SU-DHL-6 (cell line): ENCODE data around the gene CDH10.

Experiments used
- H2AFZ ChIP-seq: fragments of 200-600 bp; sonication (generic); 2 replicates; pipeline ENCODE4 v1.6.1; 2014; ENCODE audit warnings: low read depth, mild to moderate bottlenecking, moderate library complexity, mixed read lengths, antibody characterized with exemption, low read length; ENCODE audit not compliant: severe bottlenecking
- H3F3A ChIP-seq: fragments of 200-600 bp; shearing (Covaris generic); 2 replicates; pipeline ENCODE4 v1.6.0; 2016; ENCODE audit warnings: antibody characterized with exemption, mild to moderate bottlenecking; ENCODE audit not compliant: insufficient read depth
- H3K27ac ChIP-seq: fragments of 200-600 bp; sonication (generic); 2 replicates; pipeline ENCODE4 v1.5.1; 2016; ENCODE audit warnings: low read depth, mild to moderate bottlenecking, low read length, moderate library complexity, mixed read lengths
- H3K27me3 ChIP-seq: fragments of 200-600 bp; sonication (generic), shearing (Covaris generic); 2 replicates; pipeline ENCODE4 v1.6.0; 2014; ENCODE audit warnings: mild to moderate bottlenecking, low read length
- H3K36me3 ChIP-seq: fragments of 200-600 bp; sonication (generic); 2 replicates; pipeline ENCODE4 v1.6.1; 2014; ENCODE audit warnings: mild to moderate bottlenecking, low read length, mixed read lengths
- H3K4me2 ChIP-seq: fragments of 300-600, 200-600 bp; shearing (Covaris generic), sonication (generic); 2 replicates; pipeline ENCODE4 v1.6.0; 2014; ENCODE audit warnings: low read length, low read depth, mild to moderate bottlenecking; ENCODE audit not compliant: poor library complexity, severe bottlenecking
- H3K4me3 ChIP-seq: fragments of 200-600 bp; sonication (generic); 2 replicates; pipeline ENCODE4 v1.5.1; 2014; ENCODE audit warnings: antibody characterized with exemption, low read length, mild to moderate bottlenecking, mixed read lengths; ENCODE audit not compliant: insufficient read depth, poor library complexity, severe bottlenecking
- H3K79me2 ChIP-seq: fragments of 200-600 bp; sonication (generic); 2 replicates; pipeline ENCODE4 v1.6.1; 2014; ENCODE audit warnings: mild to moderate bottlenecking, low read length, moderate library complexity; ENCODE audit not compliant: insufficient read depth
- H3K9ac ChIP-seq: fragments of 200-600 bp; sonication (generic); 2 replicates; pipeline ENCODE4 v1.7.0; 2014; ENCODE audit warnings: mild to moderate bottlenecking, low read length
- H3K9me2 ChIP-seq: fragments of 200-600 bp; sonication (generic); replicated peaks from 2 replicates; pipeline ENCODE4 v1.6.1; 2014; ENCODE audit warnings: low read length; ENCODE audit not compliant: insufficient read depth
- H3K9me3 ChIP-seq: fragments of 200-600 bp; sonication (generic); 2 replicates; pipeline ENCODE4 v1.6.1; 2014; ENCODE audit warnings: low read length, mixed read lengths; ENCODE audit not compliant: insufficient read depth
- H4K20me1 ChIP-seq: fragments of 200-600 bp; sonication (generic); 2 replicates; pipeline ENCODE4 v1.6.1; 2014; ENCODE audit warnings: low read depth, mild to moderate bottlenecking, antibody characterized with exemption, low read length, moderate library complexity, mixed read lengths
- EZH2phosphoT487 ChIP-seq: fragments of 200-600 bp; sonication (generic), shearing (Covaris generic); conservative IDR thresholded peaks from 2 replicates; pipeline ENCODE4 v1.6.1; 2018; ENCODE audit warnings: mild to moderate bottlenecking, antibody characterized with exemption, low read length, moderate library complexity, mixed read lengths
- TF ChIP-seq, protein P1 (sequence below): fragments of 200-600 bp; sonication (generic); IDR thresholded peaks from one replicate; pipeline ENCODE4 v1.5.1; 2017; ENCODE audit warnings: antibody characterized with exemption, mild to moderate bottlenecking, low read length, moderate library complexity; ENCODE audit not compliant: insufficient read depth, poor library complexity, severe bottlenecking

The CDH10 gene

GRCh38 chr5:24512423-24512822 is 132.4 kb downstream of the CDH10 start:
- Histone ChIP-seq H3K9me3 (no peaks in the 10 kb centered on the region), H3K9me2 (no peaks in the 10 kb centered on the region), H3K27me3 (no peaks in the 10 kb centered on the region), H3K79me2 (no peaks in the 10 kb centered on the region), H3K4me2 (no peak overlapping the region), H3K9ac (no peak overlapping the region), H3K4me3 (no peak overlapping the region), H3K36me3 (no peaks in the 10 kb centered on the region), H4K20me1 (no peaks in the 10 kb centered on the region), H2AFZ (no peak overlapping the region), H3F3A (no peaks in the 10 kb centered on the region), H3K27ac (no peak overlapping the region)
- TF ChIP-seq EZH2phosphoT487, result no peak
- TF ChIP-seq, protein P1, sequence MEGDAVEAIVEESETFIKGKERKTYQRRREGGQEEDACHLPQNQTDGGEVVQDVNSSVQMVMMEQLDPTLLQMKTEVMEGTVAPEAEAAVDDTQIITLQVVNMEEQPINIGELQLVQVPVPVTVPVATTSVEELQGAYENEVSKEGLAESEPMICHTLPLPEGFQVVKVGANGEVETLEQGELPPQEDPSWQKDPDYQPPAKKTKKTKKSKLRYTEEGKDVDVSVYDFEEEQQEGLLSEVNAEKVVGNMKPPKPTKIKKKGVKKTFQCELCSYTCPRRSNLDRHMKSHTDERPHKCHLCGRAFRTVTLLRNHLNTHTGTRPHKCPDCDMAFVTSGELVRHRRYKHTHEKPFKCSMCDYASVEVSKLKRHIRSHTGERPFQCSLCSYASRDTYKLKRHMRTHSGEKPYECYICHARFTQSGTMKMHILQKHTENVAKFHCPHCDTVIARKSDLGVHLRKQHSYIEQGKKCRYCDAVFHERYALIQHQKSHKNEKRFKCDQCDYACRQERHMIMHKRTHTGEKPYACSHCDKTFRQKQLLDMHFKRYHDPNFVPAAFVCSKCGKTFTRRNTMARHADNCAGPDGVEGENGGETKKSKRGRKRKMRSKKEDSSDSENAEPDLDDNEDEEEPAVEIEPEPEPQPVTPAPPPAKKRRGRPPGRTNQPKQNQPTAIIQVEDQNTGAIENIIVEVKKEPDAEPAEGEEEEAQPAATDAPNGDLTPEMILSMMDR, result no peak

DNA sequence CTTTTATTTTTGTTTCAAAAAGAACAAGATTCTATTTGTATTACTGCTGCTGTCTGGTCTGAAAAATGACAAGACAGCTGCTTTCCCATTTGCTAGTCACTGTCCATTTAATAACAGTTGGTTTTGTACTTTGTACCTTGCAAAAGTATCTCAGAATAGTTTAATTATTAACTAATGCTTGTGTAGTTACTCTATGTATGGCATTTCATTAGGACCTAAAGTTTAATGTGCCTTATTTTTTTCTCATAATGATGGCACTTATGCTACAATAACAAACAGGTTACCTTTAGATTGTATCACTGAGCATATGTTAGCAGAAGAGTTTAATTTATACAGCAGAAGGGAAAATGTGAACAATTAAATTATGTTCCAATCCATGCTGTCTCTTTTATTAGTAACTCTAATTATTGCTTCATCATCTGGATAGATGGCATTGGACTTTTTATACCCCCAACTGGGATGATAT is 134.2 kb downstream of the CDH10 start:
- Histone ChIP-seq H3K27me3 (no peaks in the 10 kb centered on the region), H3F3A (no peaks in the 10 kb centered on the region), H2AFZ (no peak overlapping the region), H3K27ac (no peak overlapping the region), H3K4me3 (no peak overlapping the region), H3K9me3 (no peaks in the 10 kb centered on the region), H3K36me3 (no peaks in the 10 kb centered on the region), H3K9me2 (no peaks in the 10 kb centered on the region), H3K4me2 (no peak overlapping the region), H4K20me1 (no peaks in the 10 kb centered on the region), H3K9ac (no peak overlapping the region), H3K79me2 (no peaks in the 10 kb centered on the region)
- TF ChIP-seq, protein P1, result no peak
- no peak for TF ChIP-seq EZH2phosphoT487

- no peaks in the 10 kb centered on the region for H3K27me3 ChIP-seq
- H3K27ac ChIP-seq, result no peak overlapping the region
- no peaks in the 10 kb centered on the region for H4K20me1 ChIP-seq
- H3K9me2 ChIP-seq, result no peaks in the 10 kb centered on the region
- H3F3A ChIP-seq, result no peaks in the 10 kb centered on the region
- TF ChIP-seq, protein P1, result no peak
- no peak for TF ChIP-seq EZH2phosphoT487
- no peak overlapping the region for H3K4me2 ChIP-seq
- H3K9ac ChIP-seq, result no peak overlapping the region
- H3K79me2 ChIP-seq, result no peaks in the 10 kb centered on the region
- no peaks in the 10 kb centered on the region for H3K9me3 ChIP-seq
- H2AFZ ChIP-seq, result no peak overlapping the region
- no peak overlapping the region for H3K4me3 ChIP-seq
- no peaks in the 10 kb centered on the region for H3K36me3 ChIP-seq
These were observed 134.8 kb downstream of the CDH10 start for GRCh38 chr5:24509943-24510342.

DNA sequence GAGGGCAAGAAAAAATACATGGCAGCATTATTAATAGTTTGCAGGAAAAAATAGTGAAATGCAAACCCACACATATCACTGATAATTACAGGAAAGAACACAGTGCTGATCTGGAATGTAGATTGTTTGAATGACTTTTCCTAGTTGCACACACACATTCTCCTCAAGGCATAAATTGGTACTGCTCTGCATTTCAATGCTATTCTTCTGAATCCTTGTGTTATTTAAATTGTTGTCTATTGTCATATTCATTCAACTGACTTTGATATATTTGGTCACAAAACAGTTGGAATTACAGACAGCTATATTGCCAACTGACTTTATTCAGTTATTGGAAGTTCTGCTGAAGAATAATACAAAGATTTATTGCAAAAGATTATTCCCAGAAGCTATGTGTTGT is 139.5 kb downstream of the CDH10 start:
- no peaks in the 10 kb centered on the region for H3K9me2 ChIP-seq
- TF ChIP-seq, protein P1, result no peak
- no peak for TF ChIP-seq EZH2phosphoT487
- no peak overlapping the region for H3K27ac ChIP-seq
- H3K27me3 ChIP-seq, result no peaks in the 10 kb centered on the region
- H3K9ac ChIP-seq, result no peak overlapping the region
- H3K4me2 ChIP-seq, result no peak overlapping the region
- H3F3A ChIP-seq, result no peaks in the 10 kb centered on the region
- no peaks in the 10 kb centered on the region for H3K36me3 ChIP-seq
- H4K20me1 ChIP-seq, result no peaks in the 10 kb centered on the region
- peak overlapping the region; percentile 36 for H2AFZ ChIP-seq
- H3K4me3 ChIP-seq, result no peak overlapping the region
- no peaks in the 10 kb centered on the region for H3K9me3 ChIP-seq
- no peaks in the 10 kb centered on the region for H3K79me2 ChIP-seq
